GM21576 (cell line): ENCODE results near the gene FSTL4.
"Not testable (repeated sequence)": the region's sequence is repeated elsewhere in the genome, so short reads cannot be mapped to it uniquely, and the experiment has no call there.

Experiments used
- ATAC-seq: cut with Tn5 transposase; IDR thresholded peaks from one replicate; pipeline ENCODE4 v1.9.1; 2021; ENCODE audit warnings: mild to moderate bottlenecking, moderate library complexity; ENCODE audit not compliant: unreplicated experiment

FSTL4 gene

GRCh38 chr5:133406977-133407632 is 205.2 kb downstream of the FSTL4 start:
- no peak for ATAC-seq

- no peak for ATAC-seq
Measured at GRCh38 chr5:133406208-133406976, 205.9 kb downstream of the FSTL4 start.

GRCh38 chr5:133405275-133406034 is 206.9 kb downstream of the FSTL4 start:
- no peak for ATAC-seq

GRCh38 chr5:133404724-133405123 is 207.6 kb downstream of the FSTL4 start:
- ATAC-seq, result no peak

- no peak for ATAC-seq
Measured at GRCh38 chr5:133403741-133404364, 208.5 kb downstream of the FSTL4 start.

GRCh38 chr5:133402775-133403174 is 209.6 kb downstream of the FSTL4 start:
- no peak for ATAC-seq

GRCh38 chr5:133401731-133402347 is 210.5 kb downstream of the FSTL4 start:
- ATAC-seq, result no peak

GRCh38 chr5:133400831-133401351 is 211.4 kb downstream of the FSTL4 start:
- ATAC-seq, result no peak

GRCh38 chr5:133400120-133400519 is 212.2 kb downstream of the FSTL4 start:
- no peak for ATAC-seq

- ATAC-seq, result no peak
Measured at GRCh38 chr5:133399247-133399891, 213.0 kb downstream of the FSTL4 start.

- ATAC-seq, result no peak
Measured at GRCh38 chr5:133398646-133399101, 213.7 kb downstream of the FSTL4 start.

GRCh38 chr5:133397990-133398645 is 214.2 kb downstream of the FSTL4 start:
- ATAC-seq, result no peak

- no peak for ATAC-seq
Measured at GRCh38 chr5:133397348-133397747, 215.0 kb downstream of the FSTL4 start.

- no peak for ATAC-seq
Measured at GRCh38 chr5:133396814-133397213, 215.5 kb downstream of the FSTL4 start.

GRCh38 chr5:133396187-133396741 is 216.1 kb downstream of the FSTL4 start:
- no peak for ATAC-seq

GRCh38 chr5:133395207-133395606 is 217.1 kb downstream of the FSTL4 start:
- ATAC-seq, result not testable (repeated sequence)

GRCh38 chr5:133394477-133394817 is 217.9 kb downstream of the FSTL4 start:
- ATAC-seq, result not testable (repeated sequence)

GRCh38 chr5:133393776-133394476 is 218.4 kb downstream of the FSTL4 start:
- no peak for ATAC-seq

GRCh38 chr5:133392448-133392847 is 219.9 kb downstream of the FSTL4 start:
- ATAC-seq, result no peak
